Activated T-cell treated with anti-CD3 and anti-CD28 coated beads, Interleukin-2, amount 50 U/mL, for 48 hours (primary cell): ENCODE measurements around the gene HIGD1B.

ENCODE experiments used
- DNase-seq, 2 experiments: peaks; one replicate each; pipeline ENCODE4 v3.0.0-alpha.2; 2020

Gene HIGD1B

GRCh38 chr17:44840274-44840673 lies 7.4 kb upstream of the HIGD1B start:
- no peak for DNase-seq

- DNase-seq = no peak
Measured at GRCh38 chr17:44840936-44841335, 6.7 kb upstream of the HIGD1B start.

- DNase-seq = no peak
Measured at GRCh38 chr17:44842748-44843147, 4.9 kb upstream of the HIGD1B start.

GRCh38 chr17:44844390-44844830 lies 3.3 kb upstream of the HIGD1B start:
- no peak for DNase-seq

DNA sequence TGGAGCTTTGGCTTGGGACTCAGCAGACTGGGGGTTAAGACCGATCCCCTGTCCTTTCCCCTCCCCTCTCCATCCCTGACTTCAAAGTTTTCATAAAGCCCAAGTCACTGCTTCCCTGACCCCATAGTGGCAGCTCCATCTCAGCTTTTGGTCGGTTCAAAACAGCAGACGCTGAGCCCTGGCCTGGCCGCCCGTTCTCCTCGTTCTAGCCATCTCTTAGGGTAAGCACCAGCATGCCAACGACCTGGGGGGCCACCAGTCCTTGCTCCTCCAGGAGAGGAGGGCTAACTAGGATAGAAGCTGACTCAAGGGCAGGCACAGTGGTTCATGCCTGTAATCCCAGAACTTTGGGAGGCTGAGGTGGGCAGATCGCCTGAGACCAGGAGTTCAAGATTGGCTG lies 1.5 kb upstream of the HIGD1B start:
- no peak for DNase-seq

DNA sequence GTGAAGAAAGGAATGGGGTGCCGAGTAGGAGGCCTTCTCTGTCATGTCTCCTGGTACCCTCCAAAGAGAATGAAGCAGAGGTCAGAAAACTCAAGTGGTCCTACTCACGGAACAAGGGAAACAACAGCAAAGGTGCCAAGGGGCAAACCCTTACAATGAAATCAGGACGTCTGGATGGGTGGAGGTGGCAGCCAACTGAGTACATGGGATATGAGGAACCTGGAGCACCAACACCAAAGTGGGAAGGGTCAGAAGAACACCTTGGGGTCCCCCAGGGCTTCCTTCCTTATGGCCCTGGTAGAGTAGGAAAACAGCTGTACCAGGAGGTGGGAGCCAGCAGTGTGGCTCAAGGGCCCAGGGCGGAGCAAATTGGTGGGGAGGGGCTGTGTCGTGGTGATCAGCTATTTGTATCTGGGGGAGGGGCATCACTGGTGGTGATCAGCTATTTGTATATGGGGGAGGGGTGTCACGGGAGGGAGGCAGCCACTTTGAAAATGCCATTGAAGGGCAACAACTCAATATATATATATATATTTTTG lies 643 bp downstream of the HIGD1B start:
- no peak for DNase-seq

DNA sequence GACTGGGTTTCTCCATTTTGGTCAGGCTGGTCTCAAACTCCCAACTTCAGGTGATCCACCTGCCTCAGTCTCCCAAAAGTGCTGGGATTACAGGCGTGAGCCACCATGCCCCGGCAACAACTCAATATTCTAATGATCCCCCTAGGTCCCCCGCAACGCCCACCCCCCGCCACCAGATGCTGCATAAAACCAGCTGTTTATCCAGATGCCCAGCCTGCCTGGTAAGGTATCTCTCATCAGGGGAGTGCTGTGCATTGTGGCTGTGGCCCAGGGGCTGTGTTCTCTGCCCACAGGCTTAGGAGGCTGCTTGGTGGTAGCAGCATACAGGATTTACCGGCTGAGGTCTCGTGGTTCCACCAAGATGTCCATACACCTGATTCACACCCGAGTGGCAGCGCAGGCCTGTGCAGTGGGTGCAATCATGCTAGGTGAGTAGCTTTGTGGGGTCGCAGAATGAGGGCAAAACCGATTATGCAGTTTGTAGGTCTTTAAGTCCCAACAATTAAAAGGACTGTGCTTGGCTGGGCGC lies 1.3 kb downstream of the HIGD1B start:
- DNase-seq = no peak

- no peak for DNase-seq
Measured at GRCh38 chr17:44850025-44850424, 2.3 kb downstream of the HIGD1B start.

GRCh38 chr17:44850612-44851011 lies 2.9 kb downstream of the HIGD1B start:
- DNase-seq = no peak

GRCh38 chr17:44854192-44854591 lies 6.5 kb downstream of the HIGD1B start:
- DNase-seq = no peak

DNA sequence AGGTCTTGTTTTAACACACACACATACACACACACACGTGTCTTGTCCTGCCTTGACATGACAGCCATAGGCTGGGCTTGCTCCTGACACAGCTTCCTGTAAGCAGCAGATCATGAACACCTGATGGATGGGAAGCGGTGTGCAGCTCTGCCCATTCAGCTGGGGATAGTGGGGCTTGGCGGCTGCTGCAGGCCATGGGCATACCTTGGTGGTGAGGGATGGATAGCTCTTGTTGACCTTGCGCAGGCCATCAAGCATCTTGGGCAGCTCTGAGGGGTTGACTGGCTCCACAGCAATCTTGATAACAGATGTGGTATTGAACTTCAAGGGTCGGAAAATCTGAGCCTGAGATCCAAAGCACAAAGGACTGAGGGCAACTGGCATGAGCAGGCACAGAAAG lies 12.0 kb downstream of the HIGD1B start:
- DNase-seq = no peak

DNA sequence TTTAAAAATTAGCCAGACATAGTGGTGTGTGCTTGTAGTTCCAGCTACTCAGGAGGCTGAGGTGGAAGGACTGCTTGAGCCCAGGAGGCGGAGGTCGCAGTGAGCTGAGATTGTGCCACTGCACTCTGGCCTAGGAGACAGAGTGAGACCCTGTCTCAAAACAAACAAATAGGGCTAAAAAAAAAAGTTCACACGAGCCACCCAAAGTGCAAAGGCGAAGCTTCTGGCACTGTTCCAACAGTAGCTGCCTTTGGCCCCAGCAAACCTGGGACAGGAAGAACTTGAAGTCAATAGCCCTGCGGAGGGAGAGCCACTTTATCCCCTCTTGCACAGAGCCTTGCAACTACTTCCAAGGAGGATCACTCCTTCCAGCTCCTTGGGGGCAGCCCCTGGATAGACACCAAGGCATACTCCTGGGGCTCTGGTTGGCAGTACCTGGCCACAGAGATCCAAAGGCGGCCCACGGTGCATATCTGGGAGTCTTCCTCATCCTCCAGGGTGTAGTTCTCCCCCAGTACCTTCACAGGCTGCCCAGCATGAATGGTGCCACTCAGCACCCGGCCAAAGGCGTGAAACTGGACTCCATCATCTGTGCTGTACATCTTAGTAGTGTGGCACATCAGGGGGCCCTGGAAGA lies 14.7 kb downstream of the HIGD1B start:
- DNase-seq = no peak

GRCh38 chr17:44863061-44863918 lies 15.6 kb downstream of the HIGD1B start:
- no peak for DNase-seq

DNA sequence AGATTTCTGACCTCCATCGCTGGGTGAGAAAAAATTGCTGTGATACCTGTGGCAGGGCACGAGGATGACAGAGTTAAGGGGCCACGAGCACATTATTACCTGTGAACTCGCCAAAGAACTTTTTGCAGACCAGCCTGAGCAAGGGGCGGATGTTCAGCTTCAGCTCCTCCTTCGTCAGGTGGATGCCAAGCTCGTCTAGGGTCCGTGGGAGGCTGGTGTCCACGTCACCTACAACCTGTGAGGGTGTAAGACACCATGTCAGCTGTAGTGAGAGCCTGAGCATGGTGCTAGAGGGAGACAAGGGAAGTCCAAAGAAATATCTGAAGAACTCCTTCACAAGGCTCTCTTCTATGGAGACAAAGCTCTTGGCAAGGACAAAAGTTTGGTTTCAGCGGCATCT lies 17.1 kb downstream of the HIGD1B start:
- no peak for DNase-seq

DNA sequence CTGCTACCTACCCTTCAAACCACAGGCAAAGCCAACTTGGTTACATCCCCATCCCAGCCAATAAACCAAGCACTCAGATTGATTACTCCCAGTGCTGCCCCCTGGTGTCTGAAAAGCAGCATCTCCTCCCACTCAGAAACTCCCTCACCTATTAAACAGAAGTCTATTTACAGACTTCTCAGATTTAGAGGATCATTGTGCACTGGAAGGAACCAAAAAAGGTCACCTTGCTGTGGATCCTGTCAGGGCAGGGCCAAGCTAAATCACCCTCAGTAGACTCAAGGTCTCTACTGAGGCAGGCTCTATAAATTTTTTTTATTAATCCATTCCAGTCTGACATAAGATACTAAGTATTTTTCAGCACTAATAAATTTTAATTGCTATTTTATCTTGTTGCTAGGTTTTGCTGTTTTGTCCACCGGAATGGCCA lies 17.6 kb downstream of the HIGD1B start:
- DNase-seq = peak; percentile 62 to 70

DNA sequence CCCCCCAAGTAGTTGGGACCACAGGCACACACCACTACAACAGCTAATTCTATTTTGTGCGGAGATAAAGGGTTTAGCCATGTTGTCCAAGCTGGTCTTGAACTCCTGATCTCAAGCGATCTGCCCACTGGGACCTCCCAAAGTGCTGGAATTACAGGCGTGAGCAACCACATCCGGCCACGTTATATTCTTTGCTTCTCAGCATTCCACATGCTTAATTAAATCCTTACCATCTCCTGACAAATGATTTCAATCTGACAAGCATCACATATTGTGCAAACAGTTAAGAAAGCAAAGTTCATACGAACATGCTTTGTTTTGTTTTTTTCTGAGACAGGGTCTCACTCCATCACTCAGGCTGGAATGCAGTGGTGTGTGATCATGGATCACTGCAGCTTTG lies 18.2 kb downstream of the HIGD1B start:
- no peak for DNase-seq

DNA sequence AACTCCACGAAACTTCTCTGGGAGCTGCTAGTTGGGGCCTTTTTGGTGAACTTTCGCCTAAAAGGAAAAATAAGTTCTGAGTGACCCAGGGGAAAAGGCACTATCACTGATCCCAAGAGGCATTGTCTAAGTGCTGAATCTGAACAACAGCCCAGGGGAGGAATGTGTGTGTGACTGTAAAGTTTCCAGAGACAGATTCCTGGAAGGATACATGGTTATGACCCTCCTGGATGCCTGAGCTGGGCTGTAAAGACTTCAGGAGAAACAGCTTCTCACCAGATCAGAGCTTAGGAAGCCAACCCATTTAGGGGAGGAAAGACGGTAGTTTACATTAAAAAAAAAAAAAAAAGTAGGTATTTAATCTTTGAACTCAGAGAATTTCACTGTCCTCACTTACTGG lies 20.2 kb downstream of the HIGD1B start:
- DNase-seq = no peak

DNA sequence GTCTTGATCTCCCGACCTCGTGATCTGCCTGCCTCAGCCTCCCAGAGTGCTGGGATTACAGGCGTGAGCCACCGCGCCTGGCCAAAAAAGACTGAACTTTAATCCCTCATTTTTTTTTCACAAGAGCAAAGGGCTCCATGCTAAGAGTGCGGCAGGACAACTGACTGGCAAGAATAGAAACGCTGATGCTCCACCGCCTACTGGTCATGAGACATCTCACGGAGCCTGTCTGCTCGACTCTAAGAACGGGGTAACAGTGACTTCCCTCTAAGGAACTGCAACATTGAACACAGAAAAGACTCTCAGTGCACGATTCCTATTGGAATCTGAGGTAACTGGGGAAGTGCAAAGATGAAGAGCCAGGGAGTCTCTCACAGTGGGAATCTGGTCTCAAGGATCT lies 23.9 kb downstream of the HIGD1B start:
- DNase-seq = no peak

- DNase-seq = no peak
Measured at GRCh38 chr17:44872131-44872768, 24.6 kb downstream of the HIGD1B start.

GRCh38 chr17:44875761-44876160 lies 28.1 kb downstream of the HIGD1B start:
- DNase-seq = no peak

DNA sequence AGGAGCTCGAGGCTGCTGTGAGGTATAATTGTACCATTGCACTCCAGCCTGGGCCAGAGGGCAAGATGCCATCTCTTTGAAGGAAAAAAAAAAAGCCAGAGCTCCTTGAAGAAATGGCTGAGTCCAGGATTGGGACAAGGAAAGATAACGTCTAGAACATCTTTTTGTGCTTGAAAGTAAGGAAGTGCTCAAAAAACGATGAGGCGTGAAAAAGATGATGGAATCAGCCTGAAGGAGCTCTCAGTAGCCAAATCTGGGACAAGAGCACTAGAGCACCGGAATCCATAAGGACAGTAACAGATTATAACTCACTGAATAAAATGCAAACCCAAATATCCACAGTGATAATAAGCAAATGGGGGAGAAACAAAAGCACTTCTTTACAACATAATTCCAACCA lies 29.4 kb downstream of the HIGD1B start:
- DNase-seq = no peak

DNA sequence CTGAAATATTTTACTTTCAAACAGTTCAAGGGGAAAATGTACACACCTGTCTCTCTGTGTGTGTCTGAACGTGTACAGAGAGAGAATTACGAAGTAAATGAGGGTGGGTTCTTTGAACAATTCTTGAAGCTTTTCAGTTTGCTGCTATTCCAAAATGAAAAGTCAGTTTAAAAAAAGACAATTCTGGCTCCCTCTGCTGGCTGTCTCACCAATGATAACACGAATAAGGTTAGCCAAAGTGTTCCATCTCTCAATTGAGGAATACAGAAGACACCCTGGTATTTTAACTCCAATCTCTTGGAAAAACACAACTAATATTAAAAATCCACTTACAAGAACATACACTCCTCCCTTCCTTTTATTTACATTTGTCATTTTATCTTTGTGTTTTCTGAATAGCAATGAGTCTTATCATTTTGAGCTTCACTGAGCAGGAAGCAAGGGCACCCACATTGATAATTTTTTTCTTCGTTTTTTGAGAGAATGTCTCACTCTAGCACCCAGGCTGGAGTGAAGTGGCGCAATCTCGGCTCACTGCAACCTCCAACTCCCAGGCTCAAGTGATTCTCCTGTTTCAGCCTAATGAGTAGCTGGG lies 31.0 kb downstream of the HIGD1B start:
- DNase-seq = no peak

- no peak for DNase-seq
Measured at GRCh38 chr17:44879376-44879775, 31.7 kb downstream of the HIGD1B start.
